ENCODE measurements around the gene CIC.
A peak's percentile ranks its signal among the peaks of the same experiment; 100 is the strongest.

CIC gene

DNA sequence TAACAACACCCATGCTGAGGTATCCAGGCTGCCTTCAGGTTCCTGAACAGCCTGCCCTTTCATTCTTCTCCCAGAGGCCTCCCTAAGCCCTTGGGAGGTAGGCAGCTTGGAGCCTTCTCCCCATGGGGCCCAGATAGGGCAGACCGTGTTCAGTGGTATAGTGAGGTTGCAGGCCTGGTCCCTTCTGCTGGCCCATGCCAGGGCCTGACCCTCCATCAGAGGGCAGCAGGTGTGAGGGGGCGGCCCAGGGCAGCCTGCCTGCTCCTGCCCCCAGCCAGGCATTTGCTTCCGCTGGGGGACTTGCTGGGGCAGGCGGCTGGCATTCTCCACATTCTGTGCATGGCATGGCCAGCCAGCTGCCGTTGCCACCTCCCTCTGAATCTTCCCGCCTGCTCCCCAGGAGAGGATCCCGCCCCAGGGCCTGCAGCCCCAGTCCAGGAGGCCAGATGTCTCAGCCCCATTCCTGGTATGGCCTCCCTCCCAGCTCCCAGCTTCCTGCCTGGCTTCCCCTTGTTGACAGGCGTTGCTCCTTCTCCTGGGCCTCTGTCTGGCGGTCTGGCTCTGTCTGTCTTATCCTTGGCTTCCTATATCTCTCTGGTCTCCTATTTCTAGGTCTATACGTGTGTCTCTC is 8.9 kb downstream of the CIC start:
- no peak for DNase-seq (ENCODE audit: low read depth)

DNA sequence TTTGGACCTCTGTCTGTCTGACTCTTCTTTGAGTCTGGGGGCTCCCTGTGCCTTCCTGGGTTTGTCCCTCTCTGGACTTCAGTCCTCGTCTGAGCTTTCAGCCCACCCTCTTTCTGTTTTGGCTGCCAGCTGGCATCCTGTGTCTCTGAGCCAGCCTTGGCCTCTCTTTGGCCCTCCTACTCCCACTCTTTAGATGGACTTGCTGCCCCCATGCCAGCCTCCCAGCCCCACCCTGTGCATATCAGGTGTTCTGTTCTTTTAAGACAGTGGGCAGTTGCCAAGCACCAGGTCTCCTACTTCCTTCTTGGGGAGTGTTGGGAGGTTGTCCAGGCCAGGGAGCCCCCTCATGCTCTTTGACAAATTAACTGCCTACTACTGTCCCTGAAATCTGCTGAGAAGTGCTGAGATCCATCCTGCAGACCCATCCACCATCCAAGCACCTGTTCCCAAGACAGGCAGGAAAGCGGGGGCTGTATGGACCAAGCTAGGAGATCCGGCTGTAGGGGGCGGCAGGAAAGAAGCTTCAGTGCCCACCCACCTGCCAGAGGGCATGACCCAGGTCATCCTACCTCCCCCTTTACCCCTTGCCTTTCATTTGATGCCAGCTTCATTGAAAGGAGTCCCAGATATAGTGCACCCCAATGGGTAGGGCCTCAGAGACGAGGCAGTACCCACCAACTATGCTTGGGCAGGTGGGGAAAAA is 9.6 kb downstream of the CIC start:
- no peak for DNase-seq (ENCODE audit: low read depth)

DNA sequence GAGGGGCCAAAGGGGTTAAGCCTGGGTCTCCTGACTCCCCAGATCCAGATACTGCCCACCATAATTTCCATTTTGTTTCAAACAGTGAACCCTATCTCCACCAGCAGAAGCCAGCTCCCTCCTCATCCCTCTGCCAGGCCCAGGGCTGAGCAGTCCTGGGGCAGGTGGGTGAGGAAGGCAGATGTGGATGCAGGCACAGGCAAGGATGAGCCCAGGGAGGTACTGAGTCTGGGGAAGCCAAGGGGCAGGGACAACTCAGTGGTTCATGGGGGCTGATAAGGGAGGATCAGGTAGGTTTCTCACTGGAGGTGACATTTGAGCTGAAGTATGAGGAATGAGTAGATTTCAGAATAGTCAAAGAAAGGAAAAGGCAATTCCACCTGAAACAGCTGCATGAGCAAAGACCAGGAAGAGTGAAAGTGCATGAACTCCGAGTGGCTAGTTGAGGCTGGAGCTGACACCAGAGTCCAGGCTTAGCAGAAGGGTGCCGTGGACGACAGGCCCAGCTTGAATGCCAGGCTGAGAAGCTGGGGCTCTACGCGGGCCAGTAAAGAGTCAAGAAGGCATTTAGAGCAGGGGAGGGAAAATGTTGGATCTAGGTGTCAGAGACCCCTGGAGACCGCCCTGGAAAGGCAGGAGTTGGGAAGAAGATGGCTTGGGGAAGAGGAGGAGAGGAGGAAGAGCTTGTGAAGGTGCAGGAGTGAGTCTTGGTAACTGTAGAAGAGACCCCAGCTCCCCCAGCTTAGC is 10.3 kb downstream of the CIC start:
- DNase-seq (ENCODE audit: low read depth), result no peak

DNA sequence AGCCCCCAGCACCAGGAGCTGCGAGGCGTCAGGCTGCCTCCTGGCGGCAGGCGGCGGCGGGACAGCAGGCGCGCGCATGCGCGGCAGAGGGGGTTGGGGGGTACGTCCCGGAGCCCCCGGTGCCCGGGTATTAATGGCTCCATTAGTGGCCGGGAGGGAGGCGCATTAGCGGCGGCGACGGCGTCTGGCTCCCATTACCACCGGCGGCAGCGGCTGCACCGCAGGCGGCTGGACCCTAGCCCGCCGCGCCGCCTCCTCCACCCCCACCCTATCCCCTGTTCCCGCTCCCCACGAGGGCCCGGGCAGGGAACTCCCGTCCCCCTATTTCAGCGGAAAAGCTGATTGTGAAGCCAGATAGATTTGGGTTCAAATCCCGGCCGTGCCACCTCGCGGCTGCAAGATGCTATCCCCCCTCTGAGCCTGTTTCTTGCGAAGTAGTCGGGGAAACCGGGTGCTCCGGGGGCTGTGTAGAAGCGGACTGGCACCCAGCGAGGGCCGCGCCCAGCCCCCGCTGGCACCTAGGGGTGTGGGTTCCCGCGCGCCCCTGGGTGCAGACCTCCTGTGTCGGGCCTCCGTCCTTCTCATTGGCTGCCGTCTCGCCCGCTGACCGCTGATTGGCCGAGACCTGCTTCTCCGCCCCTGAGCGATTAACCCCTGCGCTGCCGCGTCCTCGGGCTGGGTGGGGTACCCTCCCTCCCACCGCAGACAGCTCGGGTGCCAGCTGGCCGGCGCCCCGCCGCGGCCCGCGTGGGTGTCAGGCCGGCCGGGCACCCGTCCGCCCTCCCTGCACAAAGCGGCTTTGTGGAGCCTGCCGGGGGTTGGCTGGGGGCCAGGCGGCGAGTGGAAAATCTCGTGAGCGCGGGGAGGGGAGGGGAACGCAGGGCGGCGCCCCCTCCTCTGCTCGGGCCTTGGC is 11.1 kb downstream of the CIC start:
- peak; percentile 73 for DNase-seq (ENCODE audit: low read depth)

DNA sequence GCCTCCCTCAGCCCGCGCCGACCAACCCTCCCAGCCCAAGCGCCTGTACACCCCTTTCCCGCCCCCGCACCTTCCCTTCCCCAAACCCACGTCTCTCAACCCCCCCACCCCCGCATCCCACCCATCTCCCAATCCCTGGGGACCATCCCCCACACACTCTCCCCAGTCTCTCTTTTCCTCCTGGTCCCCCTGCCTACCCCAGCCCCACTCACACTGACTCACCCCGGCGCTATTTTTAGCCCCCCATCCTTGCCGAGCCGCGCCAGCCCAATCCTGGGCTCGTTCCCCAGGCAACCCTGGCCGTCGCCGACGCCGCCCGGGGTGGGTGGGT is 11.7 kb downstream of the CIC start:
- DNase-seq (ENCODE audit: low read depth), result peak; percentile 41

DNA sequence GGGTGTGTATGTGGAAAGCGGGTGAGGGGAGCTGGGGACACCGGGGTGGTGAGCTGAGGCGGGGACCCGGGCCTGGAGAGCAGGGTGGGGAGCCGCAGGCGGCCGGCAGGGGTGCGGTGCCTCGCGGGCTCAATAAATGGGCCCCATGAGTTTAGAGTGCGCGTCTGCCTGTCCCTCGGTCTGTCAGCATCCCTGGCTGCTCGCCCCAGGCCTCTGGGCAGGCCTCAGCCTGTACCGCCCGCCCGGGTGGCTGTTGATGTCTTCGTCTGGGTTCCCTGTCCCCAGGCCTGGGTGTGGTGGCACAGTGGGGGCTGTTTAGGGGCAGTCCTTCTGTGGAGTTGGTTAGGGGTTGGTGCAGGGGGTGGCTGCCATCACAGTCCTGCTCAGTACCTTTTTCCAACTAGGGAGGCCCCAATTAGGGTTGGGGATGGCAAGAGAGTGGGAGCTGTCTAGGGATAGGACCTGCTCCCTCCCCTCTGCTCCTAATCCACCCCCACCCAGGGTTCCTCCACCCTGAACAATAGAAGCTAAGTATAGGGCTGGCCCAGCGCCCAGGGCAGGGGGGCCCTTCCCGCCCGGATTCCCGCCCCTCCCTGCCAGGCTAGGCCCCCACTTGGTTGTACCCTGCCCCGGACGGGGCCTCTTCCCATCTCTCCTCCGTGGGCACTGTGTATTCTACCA is 12.2 kb downstream of the CIC start:
- DNase-seq (ENCODE audit: low read depth), result no peak

DNA sequence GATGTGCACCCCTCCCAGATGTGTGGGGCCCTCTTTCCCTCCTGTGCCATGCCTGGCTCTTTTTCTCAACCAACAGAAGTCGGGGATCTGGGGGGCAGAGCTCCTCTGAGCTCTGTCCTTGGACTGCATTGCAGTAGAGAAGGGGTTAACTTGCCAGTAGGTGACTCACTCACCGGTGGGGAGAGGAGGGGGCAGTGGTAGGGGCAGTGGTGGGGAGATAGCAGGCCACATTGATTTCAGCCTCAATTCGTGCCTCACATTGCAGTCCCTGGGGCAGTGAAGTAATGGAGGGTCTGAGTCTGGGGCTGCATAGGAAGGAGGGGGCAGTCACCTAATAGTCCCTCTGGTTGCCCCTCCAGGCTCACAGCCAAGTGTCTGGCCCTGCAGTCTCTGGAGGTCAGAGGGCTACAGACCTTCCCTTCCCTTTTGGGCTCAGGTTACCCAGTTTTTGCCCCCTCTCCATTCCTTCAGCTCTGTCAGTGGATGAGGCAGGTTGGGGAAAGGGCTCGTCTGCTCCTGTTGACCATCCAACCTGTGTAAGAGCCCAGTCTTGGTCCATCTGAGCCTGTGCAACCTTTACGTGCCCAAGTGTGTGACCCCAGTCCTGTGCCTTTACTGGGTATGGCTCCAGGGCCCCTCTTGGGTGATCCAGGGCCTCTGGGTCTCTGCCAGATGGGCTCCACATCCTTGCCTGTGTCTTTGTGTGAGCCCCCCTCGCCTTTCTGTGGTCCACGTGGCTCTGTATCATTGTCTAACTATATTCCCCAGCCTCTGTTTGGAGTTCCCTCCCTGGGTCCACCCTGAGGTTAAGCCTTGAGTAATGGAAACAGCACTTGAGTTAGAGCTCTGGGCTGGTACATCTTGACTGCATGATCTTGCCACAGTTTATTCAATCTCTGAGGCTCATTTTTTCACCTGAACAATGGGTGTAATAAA is 13.0 kb downstream of the CIC start:
- DNase-seq (ENCODE audit: low read depth), result no peak

DNA sequence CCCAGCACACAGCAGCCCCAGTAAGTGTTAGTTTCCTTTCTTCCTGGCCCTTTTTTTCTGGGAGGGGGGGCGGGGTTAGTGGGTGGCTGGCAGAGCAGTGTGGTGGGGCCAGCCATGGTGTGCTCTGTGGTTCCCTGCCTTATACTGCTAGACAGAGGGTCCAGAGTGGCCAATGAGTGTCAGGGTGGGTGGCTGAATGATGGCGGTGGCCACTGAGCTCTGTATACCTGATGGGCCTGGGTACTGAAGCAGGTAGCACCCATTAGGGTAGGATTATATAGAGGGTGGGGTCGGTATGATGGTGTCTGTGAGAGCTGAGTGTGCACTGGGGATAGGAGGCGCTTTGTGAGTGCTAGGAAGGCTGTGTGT is 13.8 kb downstream of the CIC start:
- no peak for DNase-seq (ENCODE audit: low read depth)

DNA sequence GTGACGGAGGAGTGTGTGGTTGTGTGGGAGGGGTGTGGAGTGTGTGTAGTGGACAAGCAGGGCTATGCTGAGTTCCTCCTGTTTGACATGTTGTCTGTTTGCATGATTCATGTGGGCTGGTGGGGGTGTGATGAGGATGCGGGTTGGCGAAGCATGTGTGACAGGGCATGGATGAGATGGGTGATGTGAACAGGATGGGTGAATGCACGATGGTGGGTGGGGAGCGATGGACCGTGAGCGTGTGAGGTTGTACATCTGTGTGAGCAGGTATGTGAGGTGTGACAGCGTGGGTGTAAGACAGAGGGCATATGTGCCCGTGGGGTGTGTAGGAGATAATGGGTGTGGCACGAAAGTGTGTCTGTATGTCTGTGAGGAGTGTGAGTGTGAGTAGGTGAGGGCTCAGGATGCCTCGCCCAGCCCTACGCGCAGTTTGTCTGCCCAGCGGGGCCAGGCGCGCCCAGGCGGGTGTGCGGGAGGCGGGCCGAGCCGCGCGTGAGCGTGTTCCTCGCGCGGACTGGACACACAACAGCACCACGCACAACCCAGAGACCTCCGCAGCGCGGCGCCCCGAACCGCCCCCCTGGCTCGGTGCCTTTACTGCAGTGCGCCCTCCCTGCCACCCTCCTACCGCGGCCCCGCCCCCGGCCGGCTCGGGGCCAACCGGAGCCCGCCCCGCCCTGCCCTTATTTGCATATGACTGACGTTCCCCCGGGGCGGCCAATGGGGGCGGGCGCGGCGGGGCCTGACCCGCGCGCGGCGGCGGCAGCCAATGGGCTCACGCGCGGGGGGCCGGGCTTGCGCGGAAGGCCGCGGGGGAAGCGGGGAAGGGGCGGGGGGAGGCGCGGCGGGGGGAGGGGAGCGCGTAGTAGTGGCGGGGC is 14.4 kb downstream of the CIC start:
- DNase-seq (ENCODE audit: low read depth), result peak; percentile 96

DNA sequence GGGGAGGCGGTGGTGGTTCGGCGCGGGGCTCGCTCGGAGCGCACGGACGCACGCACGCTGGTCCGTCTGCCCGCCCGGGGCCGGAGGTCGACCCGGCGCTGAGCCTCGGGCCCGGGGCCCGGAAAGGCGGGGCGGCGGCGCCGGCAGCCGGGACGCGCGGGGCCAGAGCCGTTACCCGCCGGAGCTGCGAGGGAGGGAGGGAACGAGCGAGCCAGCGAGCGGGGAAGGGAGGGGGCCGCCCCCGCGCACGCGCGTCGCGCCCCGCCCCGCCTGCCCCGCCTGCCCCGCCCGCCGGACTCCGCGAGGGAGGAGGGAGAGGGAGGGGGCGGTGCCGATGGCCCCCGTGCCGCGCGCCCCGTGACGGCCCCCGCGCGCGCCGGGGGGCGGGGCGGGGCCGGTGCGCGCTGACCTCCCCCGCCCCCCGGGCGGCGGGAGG is 15.0 kb downstream of the CIC start:
- peak; percentile 83 for DNase-seq (ENCODE audit: low read depth)

DNA sequence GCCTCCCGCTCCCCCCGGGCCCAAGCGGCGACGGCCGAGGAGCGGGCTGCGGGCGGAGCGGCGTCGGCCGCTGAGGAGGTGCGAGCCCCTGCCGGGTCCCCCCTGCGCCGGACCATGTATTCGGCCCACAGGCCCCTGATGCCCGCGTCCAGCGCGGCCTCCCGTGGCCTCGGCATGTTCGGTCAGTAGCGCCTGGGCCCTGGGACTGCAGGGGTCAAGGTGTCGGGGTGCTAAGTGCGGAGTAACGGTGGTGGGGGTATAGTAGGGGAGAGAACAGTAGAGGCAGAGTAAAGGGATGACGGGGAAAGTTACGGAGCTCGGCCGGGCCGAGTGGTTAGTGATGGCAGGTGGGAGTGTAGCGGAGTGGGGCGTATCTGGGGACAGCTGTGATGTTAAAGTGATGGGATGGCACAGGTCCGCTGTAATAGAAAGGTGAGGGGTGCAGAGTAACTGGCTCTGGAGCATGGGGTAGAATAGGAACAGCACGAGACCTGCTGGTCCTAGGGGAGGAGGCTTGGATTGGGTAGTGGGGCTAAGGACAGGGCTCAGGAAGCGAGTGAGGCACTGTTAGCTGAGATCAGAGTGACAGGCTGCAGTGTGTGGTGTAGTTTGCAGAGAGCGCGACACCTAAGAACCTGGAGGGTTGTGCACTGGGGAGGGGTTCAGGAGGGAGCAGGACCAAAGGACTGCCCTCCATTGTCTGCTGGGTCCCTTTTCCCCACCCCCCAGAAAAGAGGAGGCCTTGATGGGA is 15.7 kb downstream of the CIC start:
- no peak for DNase-seq (ENCODE audit: low read depth)

DNA sequence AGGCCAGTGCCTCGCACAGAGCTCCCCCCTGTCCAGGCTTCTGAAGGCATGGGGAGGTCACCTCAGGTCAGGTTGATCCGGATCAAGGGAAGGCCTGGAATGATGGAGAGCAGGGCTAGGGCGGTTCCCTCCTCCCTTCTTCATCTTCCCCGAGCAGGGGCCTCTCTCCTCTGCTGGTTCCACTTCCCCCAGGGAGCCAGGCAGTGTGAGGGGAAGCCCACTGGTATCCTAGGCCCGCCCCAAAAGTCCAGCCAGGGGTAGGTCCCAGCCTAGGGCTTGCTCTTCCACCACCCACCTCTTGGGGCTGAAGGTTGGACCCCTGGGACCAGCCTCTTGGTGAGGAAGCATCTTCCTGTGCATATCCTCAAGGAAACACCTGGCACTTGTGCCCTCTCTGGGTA is 16.5 kb downstream of the CIC start:
- no peak for DNase-seq (ENCODE audit: low read depth)

DNA sequence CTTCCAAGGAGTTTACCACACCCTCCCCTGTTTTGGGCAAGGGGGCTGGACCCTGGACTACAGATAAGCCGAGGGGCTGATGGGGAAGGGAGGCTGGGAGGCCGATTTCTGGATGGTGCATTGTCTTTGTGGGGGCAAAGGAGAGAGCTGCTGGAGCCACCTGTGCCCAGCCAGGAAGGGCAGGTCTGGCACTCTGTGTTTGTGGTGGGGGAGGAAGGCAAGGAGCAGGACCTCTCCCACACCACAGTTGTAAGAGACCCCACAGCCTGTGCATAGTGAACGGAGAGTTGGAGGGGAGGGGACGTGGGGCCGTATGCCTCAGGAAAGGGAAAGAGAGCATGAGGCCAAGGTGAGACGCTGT is 16.9 kb downstream of the CIC start:
- no peak for DNase-seq (ENCODE audit: low read depth)

DNA sequence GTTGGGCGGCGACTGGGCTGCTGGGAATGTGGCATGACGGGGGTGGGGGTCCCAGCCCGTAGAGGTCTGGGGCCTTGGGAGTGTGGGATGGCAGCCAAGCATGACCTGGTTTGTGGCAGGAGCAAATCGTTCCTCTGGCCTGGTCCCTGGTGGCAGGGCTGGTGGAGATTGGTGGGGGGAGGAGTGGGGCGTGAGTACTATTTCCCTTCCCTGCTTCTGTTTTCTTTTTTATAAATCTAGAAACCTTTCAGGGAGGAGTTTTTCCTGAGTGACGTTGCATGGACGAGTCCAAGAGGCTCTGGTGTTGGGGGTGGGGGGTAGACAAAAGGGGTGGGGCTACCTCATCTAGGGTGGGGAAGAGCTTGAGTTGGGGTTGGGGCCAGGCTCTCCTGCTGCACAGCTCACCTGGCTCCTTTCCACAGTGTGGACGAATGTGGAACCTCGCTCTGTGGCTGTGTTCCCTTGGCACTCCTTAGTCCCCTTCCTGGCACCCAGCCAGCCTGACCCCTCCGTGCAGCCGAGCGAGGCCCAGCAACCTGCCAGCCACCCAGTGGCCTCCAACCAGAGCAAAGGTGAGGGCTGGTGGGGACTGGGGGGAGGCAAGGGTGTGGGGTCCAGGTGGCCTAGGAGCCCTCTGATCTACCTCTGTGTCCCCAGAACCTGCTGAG is 17.4 kb downstream of the CIC start:
- no peak for DNase-seq (ENCODE audit: low read depth)

DNA sequence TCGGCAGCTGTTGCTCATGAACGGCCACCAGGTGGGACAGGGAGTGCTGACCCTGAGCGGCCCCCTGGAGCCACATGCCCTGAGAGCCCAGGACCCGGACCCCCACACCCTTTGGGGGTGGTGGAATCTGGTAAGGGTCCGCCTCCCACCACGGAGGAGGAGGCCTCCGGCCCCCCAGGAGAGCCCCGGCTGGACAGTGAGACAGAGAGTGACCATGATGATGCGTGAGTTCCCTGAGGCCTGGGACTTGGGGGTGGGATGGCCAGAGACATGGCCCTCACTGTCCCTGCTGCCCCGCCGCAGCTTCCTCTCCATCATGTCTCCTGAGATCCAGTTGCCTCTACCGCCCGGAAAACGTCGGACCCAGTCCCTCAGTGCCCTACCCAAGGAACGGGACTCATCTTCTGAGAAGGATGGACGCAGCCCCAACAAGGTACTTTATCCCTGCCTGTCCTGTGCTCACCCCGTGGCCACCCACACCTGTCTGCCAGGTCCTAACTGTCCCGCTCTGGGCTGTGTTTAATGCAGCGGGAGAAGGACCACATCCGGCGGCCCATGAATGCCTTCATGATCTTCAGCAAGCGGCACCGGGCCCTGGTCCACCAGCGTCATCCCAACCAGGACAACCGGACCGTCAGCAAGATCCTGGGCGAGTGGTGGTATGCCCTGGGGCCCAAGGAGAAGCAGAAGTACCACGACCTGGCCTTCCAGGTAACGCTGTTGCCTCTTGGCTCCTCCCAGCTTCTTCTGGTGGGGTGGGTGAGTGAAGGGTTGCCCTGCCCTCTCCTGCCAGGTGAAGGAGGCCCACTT is 18.2 kb downstream of the CIC start:
- no peak for DNase-seq (ENCODE audit: low read depth)

DNA sequence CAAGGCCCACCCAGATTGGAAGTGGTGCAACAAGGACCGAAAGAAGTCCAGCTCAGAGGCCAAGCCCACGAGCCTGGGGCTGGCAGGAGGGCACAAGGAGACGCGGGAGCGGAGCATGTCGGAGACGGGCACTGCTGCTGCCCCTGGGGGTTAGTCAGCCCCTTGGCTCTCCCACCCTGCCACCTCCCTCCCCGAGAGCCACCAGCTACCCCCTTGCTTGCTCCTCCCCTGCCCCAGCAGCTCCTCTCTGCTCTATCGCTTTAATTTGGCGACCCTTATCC is 18.7 kb downstream of the CIC start:
- no peak for DNase-seq (ENCODE audit: low read depth)

DNA sequence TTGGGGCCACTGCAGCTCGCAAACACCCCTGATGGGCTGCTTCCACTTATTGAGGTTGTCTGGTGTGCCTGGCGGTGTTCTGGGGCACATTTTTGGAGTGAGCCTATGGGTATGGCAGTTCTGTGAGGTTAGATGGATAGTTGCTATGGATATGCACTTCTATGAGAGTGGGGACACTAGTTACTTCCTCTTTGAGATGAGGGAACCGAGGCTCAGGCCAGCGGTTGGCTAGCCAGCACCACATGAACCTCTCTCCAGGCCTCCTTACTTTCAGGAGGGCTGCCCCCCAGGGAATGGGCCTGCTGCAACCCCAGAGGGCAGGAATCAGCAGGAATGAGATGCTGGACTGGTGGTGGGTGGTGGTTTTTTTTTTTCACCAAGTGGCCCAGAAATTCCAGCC is 19.3 kb downstream of the CIC start:
- no peak for DNase-seq (ENCODE audit: low read depth)
